Breast epithelium (tissue), 4 donors: ENCODE data around the gene LSM2. TPM values are rescaled to one million over a fixed set of nuclear protein-coding genes. Genes with fewer than 3 reads are reported as not detected.

ENCODE experiments used
- DNase-seq, 2 donors: peaks; one replicate each; pipeline ENCODE4 v3.0.0-alpha.2; 2019; ENCODE audit warnings: low spot score in 2 of 2
- H3K27ac ChIP-seq, 2 donors: fragments of 200-600 bp; sonication (generic) in 1 of 2; one replicate each; pipeline ENCODE4 v1.5.1; 2016 to 2019; ENCODE audit warnings: mild to moderate bottlenecking in 1 of 2
- H3K27me3 ChIP-seq, 2 donors: fragments of 200-600 bp; sonication (generic) in 1 of 2; one replicate each; pipeline versions ENCODE4 v1.5.1 to v1.6.0; 2017 to 2019; ENCODE audit warnings: control low read depth in 1 of 2, mild to moderate bottlenecking in 1 of 2
- H3K36me3 ChIP-seq: fragments of 200-600 bp; one replicate; pipeline ENCODE4 v1.5.1; 2019
- H3K4me1 ChIP-seq, 2 donors: fragments of 200-600 bp; sonication (generic); one replicate each; pipeline ENCODE4 v1.5.1; 2016 to 2019; ENCODE audit warnings: control low read depth in 1 of 2
- H3K4me3 ChIP-seq, 3 donors: fragments of 200-600 bp; sonication (generic); 1 replicate in 2 of 3; 2 replicates in 1 of 3; pipeline ENCODE4 v1.5.1; 2016 to 2019; ENCODE audit warnings: mild to moderate bottlenecking in 3 of 3, moderate library complexity in 2 of 3
- H3K9me3 ChIP-seq, 2 donors: fragments of 200-600 bp; sonication (generic) in 1 of 2; one replicate each; pipeline ENCODE4 v1.5.1; 2016 to 2019; ENCODE audit warnings: control low read depth in 1 of 2
- CTCF ChIP-seq, 3 donors: fragments of 450-650 bp; IDR thresholded peaks; one replicate each; pipeline ENCODE4 v1.5.1; 2016 to 2017; ENCODE audit warnings: antibody characterized with exemption in 3 of 3, mild to moderate bottlenecking in 3 of 3, moderate library complexity in 3 of 3
- POLR2A ChIP-seq: fragments of 450-650 bp; IDR thresholded peaks from one replicate; pipeline ENCODE4 v1.6.1; 2016; ENCODE audit warnings: antibody characterized with exemption, mild to moderate bottlenecking, moderate library complexity
- POLR2AphosphoS5 ChIP-seq, 3 donors: sonication (generic); formaldehyde crosslinking; IDR thresholded peaks; one replicate each; pipeline ENCODE4 v1.6.1; 2017; ENCODE audit warnings: antibody characterized with exemption in 3 of 3
- intact Hi-C: fragments of 100-400 bp; cut with DNase I; formaldehyde crosslinking; loops from one replicate; pipeline ENCODE4 v1.15.1; 2023; ENCODE audit warnings: low total_unique reads
- total RNA-seq, 3 donors: library from RNA; depleted of rRNA; stranded (reverse); fragments of >200 nt; gene quantifications; one replicate each; pipeline ENCODE4 v1.1.0, GENCODE V29; 2016

The LSM2 gene
- total RNA-seq, 3 donors from 2014 or later, result 28.7 to 39.7 (median 32.6) TPM

- Histone ChIP-seq H3K36me3 (no peaks in the 10 kb centered on the region), H3K27me3 (no peaks in the 10 kb centered on the region), H3K27ac (no peak overlapping the region), H3K9me3 (no peaks in the 10 kb centered on the region), H3K4me1 (peaks cover 0 to under 1% of the 10 kb centered on the region in 2 donors), H3K4me3 (no peak overlapping the region)
- DNase-seq, result no peak
- TF ChIP-seq CTCF (IDR thresholded peaks at IDR 0.05) (no peak), POLR2A (no peak), POLR2AphosphoS5 (IDR thresholded peaks at IDR 0.05) (no peak)
- intact Hi-C loops, result no loop called here
Observed at GRCh38 chr6:31782126-31782855, 24.5 kb downstream of the LSM2 start.

- H3K27me3 ChIP-seq, result no peaks in the 10 kb centered on the region
- DNase-seq, result no peak
- peaks cover 5 to 8% of the 10 kb centered on the region in 2 donors for H3K4me1 ChIP-seq
- H3K27ac ChIP-seq, result no peak overlapping the region
- TF ChIP-seq POLR2A, result no peak
- TF ChIP-seq POLR2AphosphoS5 (IDR thresholded peaks at IDR 0.05), result no peak
- TF ChIP-seq CTCF (IDR thresholded peaks at IDR 0.05), result no peak
- intact Hi-C loops, result no loop called here
- H3K9me3 ChIP-seq, result no peaks in the 10 kb centered on the region
- H3K4me3 ChIP-seq, result no peak overlapping the region
- H3K36me3 ChIP-seq, result no peaks in the 10 kb centered on the region
Observed at GRCh38 chr6:31781244-31782125, 25.3 kb downstream of the LSM2 start.

GRCh38 chr6:31780507-31781243, 26.1 kb downstream of the LSM2 start:
- Histone ChIP-seq H3K9me3 (no peaks in the 10 kb centered on the region), H3K27me3 (no peaks in the 10 kb centered on the region), H3K4me1 (peaks cover 6 to 8% of the 10 kb centered on the region in 2 donors), H3K4me3 (no peak overlapping the region), H3K27ac (no peak overlapping the region), H3K36me3 (no peaks in the 10 kb centered on the region)
- intact Hi-C loops, result no loop called here
- TF ChIP-seq POLR2A, result no peak
- TF ChIP-seq CTCF (IDR thresholded peaks at IDR 0.05), result no peak
- TF ChIP-seq POLR2AphosphoS5 (IDR thresholded peaks at IDR 0.05), result no peak
- no peak for DNase-seq

GRCh38 chr6:31779908-31780307, 26.9 kb downstream of the LSM2 start:
- intact Hi-C loops, result no loop called here
- Histone ChIP-seq H3K27ac (no peak overlapping the region), H3K9me3 (no peaks in the 10 kb centered on the region), H3K27me3 (no peaks in the 10 kb centered on the region), H3K4me3 (no peak overlapping the region), H3K36me3 (no peaks in the 10 kb centered on the region), H3K4me1 (peaks cover 6 to 8% of the 10 kb centered on the region in 2 donors)
- TF ChIP-seq POLR2AphosphoS5 (IDR thresholded peaks at IDR 0.05), result no peak
- no peak for TF ChIP-seq CTCF (IDR thresholded peaks at IDR 0.05)
- no peak for TF ChIP-seq POLR2A
- DNase-seq, result no peak
